Epithelial cell of alveolus of lung (primary cell): ENCODE data around the gene PCSK5. TPM values are rescaled to one million over a fixed set of nuclear protein-coding genes. Genes with fewer than 3 reads are reported as not detected.

Experiments
- total RNA-seq: library from RNA; depleted of rRNA; stranded (reverse); fragments of >200 nt; gene quantifications from 2 replicates; pipeline ENCODE4 v1.2.1, GENCODE V29; 2015

Gene PCSK5
- total RNA-seq: 5.6 and 6.7 TPM in 2 replicates

DNA sequence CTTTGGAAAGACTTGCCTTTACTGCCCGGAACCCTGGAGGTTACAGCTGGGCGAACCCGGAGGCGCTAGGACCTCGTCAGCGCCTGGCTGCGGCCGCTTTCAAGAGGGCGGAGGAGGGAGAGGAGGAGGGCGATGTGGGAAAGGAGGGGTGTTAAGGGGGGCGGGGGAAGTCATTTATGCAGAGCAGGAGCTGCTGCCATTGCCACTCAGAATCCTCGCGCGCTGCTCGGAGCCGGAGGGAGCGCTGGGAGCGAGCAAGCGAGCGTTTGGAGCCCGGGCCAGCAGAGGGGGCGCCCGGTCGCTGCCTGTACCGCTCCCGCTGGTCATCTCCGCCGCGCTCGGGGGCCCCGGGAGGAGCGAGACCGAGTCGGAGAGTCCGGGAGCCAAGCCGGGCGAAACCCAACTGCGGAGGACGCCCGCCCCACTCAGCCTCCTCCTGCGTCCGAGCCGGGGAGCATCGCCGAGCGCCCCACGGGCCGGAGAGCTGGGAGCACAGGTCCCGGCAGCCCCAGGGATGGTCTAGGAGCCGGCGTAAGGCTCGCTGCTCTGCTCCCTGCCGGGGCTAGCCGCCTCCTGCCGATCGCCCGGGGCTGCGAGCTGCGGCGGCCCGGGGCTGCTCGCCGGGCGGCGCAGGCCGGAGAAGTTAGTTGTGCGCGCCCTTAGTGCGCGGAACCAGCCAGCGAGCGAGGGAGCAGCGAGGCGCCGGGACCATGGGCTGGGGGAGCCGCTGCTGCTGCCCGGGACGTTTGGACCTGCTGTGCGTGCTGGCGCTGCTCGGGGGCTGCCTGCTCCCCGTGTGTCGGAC lies at the start of gene PCSK5:
PCSK5 (plus strand) TSS at position 202 of the 805 bp plus-strand sequence; CDS start at position 711, 509 bp downstream.

GRCh38 chr9:76394195-76394959 lies 503.9 kb downstream of the PCSK5 start, which contains the start of gene RFK:
TSS of gene RFK (minus strand) at chr9:76394426. CDS start at chr9:76394171, 255 bp downstream.

